Stimulated activated CD4-positive, alpha-beta T cell treated with anti-CD3 and anti-CD28 coated beads, Interleukin-12 subunit alpha, Interleukin-12 subunit beta, amount 100 ng/mL, for 24 hours (primary cell): Measurements from ENCODE around the gene TMEM51.
"Not testable (repeated sequence)": the region's sequence is repeated elsewhere in the genome, so short reads cannot be mapped to it uniquely, and the experiment has no call there.

Source experiments
- DNase-seq, 2 experiments: peaks; one replicate each; pipeline ENCODE4 v3.0.0-alpha.2; 2020; ENCODE audit warnings: low read depth in 2 of 2

Gene TMEM51

GRCh38 chr1:15128077-15128476 lies 25.5 kb upstream of the TMEM51 start:
- no peak for DNase-seq

GRCh38 chr1:15128520-15129313 lies 24.8 kb upstream of the TMEM51 start:
- peak; percentile 49 to 68 for DNase-seq

- no peak for DNase-seq
Observed at GRCh38 chr1:15129944-15130343, 23.6 kb upstream of the TMEM51 start.

GRCh38 chr1:15130607-15131006 lies 22.9 kb upstream of the TMEM51 start:
- DNase-seq, result no peak

- DNase-seq, result no peak
Observed at GRCh38 chr1:15132965-15133364, 20.6 kb upstream of the TMEM51 start.

GRCh38 chr1:15134285-15134684 lies 19.3 kb upstream of the TMEM51 start:
- DNase-seq, result no peak

- not testable (repeated sequence) for DNase-seq
Observed at GRCh38 chr1:15135604-15136003, 17.9 kb upstream of the TMEM51 start.

- no peak for DNase-seq
Observed at GRCh38 chr1:15137809-15138208, 15.7 kb upstream of the TMEM51 start.

- no peak for DNase-seq
Observed at GRCh38 chr1:15139654-15140350, 13.7 kb upstream of the TMEM51 start.

- DNase-seq, result no peak
Observed at GRCh38 chr1:15141935-15142539, 11.5 kb upstream of the TMEM51 start.

GRCh38 chr1:15145327-15145726 lies 8.2 kb upstream of the TMEM51 start:
- DNase-seq, result no peak

- no peak for DNase-seq
Observed at GRCh38 chr1:15146142-15146680, 7.3 kb upstream of the TMEM51 start.

GRCh38 chr1:15146971-15147376 lies 6.6 kb upstream of the TMEM51 start:
- DNase-seq, result no peak

GRCh38 chr1:15148004-15148403 lies 5.5 kb upstream of the TMEM51 start:
- no peak for DNase-seq

- no peak for DNase-seq
Observed at GRCh38 chr1:15148475-15148874, 5.1 kb upstream of the TMEM51 start.

GRCh38 chr1:15148941-15149340 lies 4.6 kb upstream of the TMEM51 start:
- no peak for DNase-seq

GRCh38 chr1:15150376-15150775 lies 3.2 kb upstream of the TMEM51 start:
- DNase-seq, result no peak

GRCh38 chr1:15151377-15151806 lies 2.2 kb upstream of the TMEM51 start:
- no peak for DNase-seq

- no peak for DNase-seq
Observed at GRCh38 chr1:15151871-15152270, 1.7 kb upstream of the TMEM51 start.

- DNase-seq, result peak in 1 of 2 experiments; percentile 29
Observed at GRCh38 chr1:15152318-15153183, 996 bp upstream of the TMEM51 start.

- peak in 1 of 2 experiments; percentile 32 for DNase-seq
Observed at GRCh38 chr1:15153842-15154479, 414 bp downstream of the TMEM51 start.
